HG03378 (cell line): ENCODE results near the gene TMOD2.
A peak's percentile ranks its signal among the peaks of the same experiment; 100 is the strongest.

ENCODE experiments used
- ATAC-seq: cut with Tn5 transposase; IDR thresholded peaks from one replicate; pipeline ENCODE4 v1.9.1; 2021; ENCODE audit warnings: mild to moderate bottlenecking, moderate library complexity; ENCODE audit not compliant: unreplicated experiment

Gene TMOD2

DNA sequence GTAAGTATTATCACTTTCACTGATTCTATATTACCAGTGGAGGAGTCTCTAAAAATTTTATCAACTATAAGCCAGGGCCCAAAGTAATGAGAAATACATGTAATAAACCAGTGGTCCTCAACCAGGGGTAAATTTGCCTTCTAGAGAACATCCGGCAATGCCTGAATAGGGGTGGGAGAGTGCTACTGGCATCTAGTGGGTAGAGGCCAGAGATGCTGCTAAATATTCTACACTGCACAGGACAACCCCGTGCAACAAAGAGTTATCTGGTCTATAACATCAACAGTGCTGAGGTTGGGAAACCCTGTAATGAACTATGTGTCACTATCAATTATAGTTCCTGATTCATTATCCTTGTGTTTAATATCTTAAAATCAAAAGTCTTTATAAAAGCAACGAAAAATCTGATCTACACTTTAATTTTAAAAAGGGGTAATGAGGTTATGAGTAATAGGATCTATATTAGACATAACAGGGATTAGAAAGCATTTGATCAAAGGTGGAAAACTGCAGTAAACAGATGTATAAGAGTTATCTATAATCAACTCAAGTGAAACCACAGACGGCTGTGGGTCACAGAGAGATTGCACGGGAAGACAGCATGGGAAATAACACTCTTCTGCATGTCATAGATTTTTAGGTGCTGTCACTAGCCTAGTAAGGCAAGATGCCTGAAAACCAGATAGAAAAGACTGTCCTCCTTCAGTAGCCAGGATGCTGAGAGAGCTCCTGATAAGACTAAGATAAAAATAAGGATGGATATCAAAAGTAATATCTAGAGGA lies 16.0 kb upstream of the TMOD2 start:
- ATAC-seq = no peak

- ATAC-seq = peak; percentile 35
Observed at GRCh38 chr15:51736069-51736468, 15.3 kb upstream of the TMOD2 start.

GRCh38 chr15:51736751-51737521 lies 14.5 kb upstream of the TMOD2 start:
- ATAC-seq = no peak

- ATAC-seq = no peak
Observed at GRCh38 chr15:51737522-51738305, 13.7 kb upstream of the TMOD2 start, which contains the start of gene LYSMD2. LYSMD2 (minus strand) TSS chr15:51737655; CDS start chr15:51737622, 33 bp downstream.

DNA sequence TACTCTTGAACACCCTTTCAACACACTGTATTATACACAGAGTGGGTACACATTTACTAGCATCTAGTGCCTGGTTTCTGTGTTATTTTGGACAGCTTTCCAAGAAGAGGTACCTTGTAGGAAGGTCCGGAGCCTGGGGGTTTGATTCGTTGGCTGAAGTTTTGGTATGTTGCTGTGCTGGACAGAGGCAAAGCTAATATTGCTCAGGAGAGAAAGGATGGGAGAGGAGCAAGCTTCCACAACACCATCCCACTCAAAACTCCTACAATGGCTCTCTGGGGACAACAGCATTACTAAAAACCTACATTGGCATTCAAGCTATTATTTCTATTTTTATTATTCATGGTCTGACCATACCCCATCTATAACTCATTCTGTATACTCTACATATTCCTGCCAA lies 12.8 kb upstream of the TMOD2 start:
- no peak for ATAC-seq

DNA sequence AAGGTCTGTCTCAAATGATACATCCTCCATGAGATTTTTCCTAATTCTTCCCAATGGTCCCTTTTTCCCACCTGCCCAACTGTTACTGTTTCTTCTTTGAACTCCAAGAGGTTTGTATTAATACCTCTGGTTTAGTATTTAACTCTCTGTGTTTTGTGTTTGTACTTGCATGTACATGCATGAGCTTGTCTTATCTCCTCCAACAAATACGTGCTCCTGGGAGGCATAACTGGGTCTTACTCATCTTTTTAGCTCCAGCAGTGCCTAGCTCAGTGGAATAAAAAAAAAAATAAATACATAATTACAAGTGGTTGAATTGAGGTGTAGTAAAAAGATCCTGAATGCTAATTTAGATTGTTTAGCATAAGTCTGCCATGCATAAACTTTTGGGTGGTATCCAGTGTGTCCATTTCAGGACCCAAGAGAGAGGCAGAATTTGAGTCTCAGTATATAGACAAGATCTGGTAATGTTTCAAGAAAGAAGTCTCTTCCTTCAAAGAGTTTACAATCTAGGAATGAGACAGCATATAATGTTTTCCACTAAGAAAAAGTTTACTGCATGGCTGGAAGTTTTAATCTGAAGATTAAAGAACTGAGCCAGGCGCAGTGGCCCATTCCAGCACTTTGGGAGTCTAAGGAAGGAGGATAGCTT lies 12.2 kb upstream of the TMOD2 start:
- ATAC-seq = no peak

DNA sequence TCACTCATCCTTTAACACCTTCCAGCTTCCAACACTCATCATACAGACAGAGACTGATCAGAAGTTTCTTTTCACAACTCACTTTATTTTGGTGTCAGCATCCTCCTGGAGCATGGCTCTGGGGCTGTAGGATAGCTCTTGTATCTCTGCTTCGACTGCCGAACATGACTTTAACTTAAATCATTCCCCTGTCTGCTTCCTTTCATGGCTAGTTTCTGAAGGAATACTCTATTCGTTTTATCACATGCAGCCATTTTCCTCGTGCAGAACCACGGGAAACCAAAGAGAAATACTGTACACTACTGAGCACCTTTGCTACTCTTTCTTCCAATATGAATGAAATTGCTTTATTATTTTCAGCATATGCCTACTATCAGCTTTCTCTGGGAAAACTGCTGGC lies 2.1 kb upstream of the TMOD2 start:
- no peak for ATAC-seq

- ATAC-seq = no peak
Observed at GRCh38 chr15:51750186-51750585, 1.2 kb upstream of the TMOD2 start.

- ATAC-seq = no peak
Observed at GRCh38 chr15:51751697-51752683, 593 bp downstream of the TMOD2 start.

- ATAC-seq = no peak
Observed at GRCh38 chr15:51752888-51753287, 1.5 kb downstream of the TMOD2 start.

DNA sequence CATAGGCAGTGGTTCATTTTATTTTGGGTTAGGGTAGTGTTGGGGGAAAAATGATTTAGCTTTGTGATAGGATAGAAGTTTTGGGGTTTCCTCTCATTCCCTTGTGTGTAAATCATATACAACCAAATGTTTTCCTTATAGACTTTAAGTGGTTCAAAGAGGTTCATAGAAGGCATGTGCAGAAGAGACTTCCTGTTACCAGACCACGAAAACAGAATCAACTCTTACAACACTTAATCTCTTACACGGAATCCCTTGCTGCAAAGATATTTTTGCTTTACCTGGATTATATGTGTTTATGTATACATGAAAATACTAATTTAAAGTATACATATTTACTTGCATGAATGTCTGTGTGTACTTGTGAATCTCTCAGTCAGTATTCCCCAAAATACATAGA lies 2.9 kb downstream of the TMOD2 start:
- no peak for ATAC-seq

GRCh38 chr15:51755790-51756189 lies 4.4 kb downstream of the TMOD2 start:
- no peak for ATAC-seq

DNA sequence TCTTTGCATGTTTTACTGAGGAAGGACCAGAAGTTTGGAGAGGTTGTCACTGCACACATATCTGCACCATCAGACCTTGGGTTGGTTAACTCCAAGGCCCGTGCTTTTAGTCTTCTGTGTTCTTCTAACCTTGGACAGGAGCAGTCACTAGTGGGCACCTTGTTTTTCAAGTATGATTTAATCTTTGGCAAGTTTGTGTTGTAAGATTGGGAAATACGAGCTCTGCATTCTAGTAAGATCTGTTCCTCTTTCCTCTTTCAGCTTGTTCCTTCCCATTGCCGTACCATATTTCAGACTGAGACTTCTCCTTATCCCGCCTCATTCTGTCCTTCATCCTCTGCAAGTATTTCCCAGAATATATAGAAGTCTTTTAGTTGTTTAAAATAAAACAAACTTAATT lies 5.1 kb downstream of the TMOD2 start:
- ATAC-seq = no peak

GRCh38 chr15:51757450-51757849 lies 6.1 kb downstream of the TMOD2 start:
- ATAC-seq = no peak

GRCh38 chr15:51758645-51759044 lies 7.2 kb downstream of the TMOD2 start:
- no peak for ATAC-seq

DNA sequence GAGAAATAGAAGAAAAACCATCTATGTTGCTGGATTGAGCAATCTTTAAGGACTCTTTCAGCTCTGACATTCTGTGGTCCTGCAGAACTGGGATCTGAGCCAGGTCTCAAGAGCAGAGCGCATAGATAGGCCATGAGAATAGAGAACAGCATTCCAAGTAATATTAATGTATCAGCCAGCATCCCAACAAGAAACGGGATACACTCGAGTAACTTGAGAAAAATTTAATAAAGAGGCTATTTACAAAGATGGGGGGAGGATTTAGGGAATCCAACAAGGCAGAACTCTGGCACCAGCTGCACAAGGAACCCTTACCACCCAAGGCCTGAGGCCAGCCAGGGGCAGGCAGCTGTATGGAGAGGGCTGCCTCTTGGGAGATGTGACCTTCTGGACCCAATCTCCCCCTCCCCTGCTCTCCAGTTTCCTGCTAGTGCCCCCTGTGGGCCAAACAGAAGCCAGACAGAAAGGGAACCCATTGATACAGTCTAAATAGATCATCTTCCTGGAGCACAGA lies 8.2 kb downstream of the TMOD2 start:
- no peak for ATAC-seq

- no peak for ATAC-seq
Observed at GRCh38 chr15:51760805-51761204, 9.4 kb downstream of the TMOD2 start.

- ATAC-seq = no peak
Observed at GRCh38 chr15:51765751-51766150, 14.4 kb downstream of the TMOD2 start.

DNA sequence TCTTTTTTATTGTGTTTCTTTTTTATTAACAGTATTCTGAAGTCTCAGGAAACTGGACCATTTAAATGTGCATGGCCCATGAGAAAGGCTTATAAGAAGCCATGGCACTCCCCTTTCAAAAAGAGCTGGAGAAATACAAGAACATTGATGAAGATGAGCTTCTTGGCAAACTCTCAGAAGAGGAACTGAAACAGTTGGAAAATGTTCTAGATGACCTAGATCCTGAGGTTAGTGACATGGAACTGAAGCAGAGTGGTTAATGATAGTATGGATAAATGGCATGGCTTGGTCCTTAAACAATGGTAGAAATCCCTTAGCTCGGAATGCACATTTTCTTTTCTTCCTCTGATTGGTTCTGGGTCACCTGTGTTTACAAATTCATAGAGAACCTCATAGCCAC lies 14.9 kb downstream of the TMOD2 start:
- no peak for ATAC-seq

GRCh38 chr15:51768018-51768417 lies 16.6 kb downstream of the TMOD2 start:
- no peak for ATAC-seq
